ENCODE data around the gene JPH3. TPM values are rescaled to one million over a fixed set of nuclear protein-coding genes. Genes with fewer than 3 reads are reported as not detected.
A peak's percentile ranks its signal among the peaks of the same experiment; 100 is the strongest.

Gene JPH3
- total RNA-seq (2021) (1.4 and 1.9 TPM in 2 replicates), Bru-seq, nascent RNA (percentile 15 among the genes with signal in this experiment), BruChase-seq, experiment 1, labeled RNA remaining after a 2-hour chase (percentile 16 among the genes with signal in this experiment), BruChase-seq, experiment 2, labeled RNA remaining after a 6-hour chase (percentile 21 among the genes with signal in this experiment)
- long read RNA-seq, partial matches to known transcripts: 1 of 2 reads
- long read RNA-seq, other reads (novel, unspliced or antisense): 0 of 2 reads

DNA sequence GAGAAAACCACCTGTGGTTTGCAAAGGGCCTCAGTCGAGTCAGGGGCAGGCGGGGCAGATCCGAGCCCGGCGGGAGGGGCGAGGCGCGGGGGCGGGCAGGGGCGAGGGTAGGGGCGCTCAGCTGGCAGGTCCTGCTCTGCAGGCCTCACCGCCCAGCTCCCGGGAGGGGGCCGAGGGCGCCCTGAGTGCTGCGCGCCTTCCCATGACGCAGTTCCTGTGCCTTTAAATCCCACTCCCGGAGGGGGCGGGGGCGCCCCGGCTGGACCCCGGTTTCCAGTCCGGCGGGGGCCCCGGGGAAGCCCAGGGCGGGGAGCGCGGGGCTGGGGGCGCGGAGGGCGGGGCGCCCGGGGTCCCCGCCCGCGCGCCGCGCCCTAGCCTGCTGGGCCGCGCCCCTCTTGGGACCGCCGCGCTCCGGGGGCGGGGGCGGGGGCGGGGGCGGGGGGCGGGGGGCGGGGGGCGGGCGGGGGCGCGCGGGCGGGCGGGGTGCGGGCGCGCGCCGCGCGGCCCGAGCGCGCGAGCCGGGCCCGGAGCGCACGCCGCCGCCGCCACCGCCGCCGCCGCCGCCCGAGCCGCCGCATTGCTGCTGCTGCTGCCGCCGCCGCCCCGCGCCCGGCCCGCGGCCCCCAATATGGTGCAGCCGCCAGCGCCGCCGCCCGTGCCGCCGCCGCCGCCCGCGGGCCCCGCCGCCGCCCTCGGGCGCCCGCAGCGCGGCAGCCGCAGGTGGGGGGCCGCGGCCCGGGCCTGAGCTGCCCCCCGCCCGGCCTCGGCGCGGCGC lies at the start of gene JPH3:
TSS of gene JPH3 (plus strand) at position 508 of the 775 bp plus-strand sequence. CDS start 639 bp downstream, outside the sequence.
- peaks cover 80% of the 10 kb centered on the region for H3K27me3 ChIP-seq (replicated peaks; ENCODE audit: insufficient read depth, low read depth, low read length, poor library complexity)
- ChIA-PET POLR2A (ENCODE audit: low non-redundant PET) (interaction anchor here (0.7 kb wide), 1 partner anchor 165 kb away, joined by 4 read pairs; no protein-coding TSS in a partner anchor), CTCF (no interaction called here)
- no peaks in the 10 kb centered on the region for H3K9me3 ChIP-seq (ENCODE audit: low read depth, low read length, poor library complexity, severe bottlenecking)
- no TSS peak for BruUV-seq (replicated peaks)
- no peaks in the 10 kb centered on the region for H3K36me3 ChIP-seq (ENCODE audit: insufficient read depth, low read length, poor library complexity, severe bottlenecking)
- no peaks in the 10 kb centered on the region for H3K4me1 ChIP-seq (ENCODE audit: insufficient read depth, low read length, poor library complexity, severe bottlenecking)
- peak; percentile 22 for DNase-seq (ENCODE audit: low spot score)
- TF ChIP-seq, protein P1, sequence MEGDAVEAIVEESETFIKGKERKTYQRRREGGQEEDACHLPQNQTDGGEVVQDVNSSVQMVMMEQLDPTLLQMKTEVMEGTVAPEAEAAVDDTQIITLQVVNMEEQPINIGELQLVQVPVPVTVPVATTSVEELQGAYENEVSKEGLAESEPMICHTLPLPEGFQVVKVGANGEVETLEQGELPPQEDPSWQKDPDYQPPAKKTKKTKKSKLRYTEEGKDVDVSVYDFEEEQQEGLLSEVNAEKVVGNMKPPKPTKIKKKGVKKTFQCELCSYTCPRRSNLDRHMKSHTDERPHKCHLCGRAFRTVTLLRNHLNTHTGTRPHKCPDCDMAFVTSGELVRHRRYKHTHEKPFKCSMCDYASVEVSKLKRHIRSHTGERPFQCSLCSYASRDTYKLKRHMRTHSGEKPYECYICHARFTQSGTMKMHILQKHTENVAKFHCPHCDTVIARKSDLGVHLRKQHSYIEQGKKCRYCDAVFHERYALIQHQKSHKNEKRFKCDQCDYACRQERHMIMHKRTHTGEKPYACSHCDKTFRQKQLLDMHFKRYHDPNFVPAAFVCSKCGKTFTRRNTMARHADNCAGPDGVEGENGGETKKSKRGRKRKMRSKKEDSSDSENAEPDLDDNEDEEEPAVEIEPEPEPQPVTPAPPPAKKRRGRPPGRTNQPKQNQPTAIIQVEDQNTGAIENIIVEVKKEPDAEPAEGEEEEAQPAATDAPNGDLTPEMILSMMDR (conservative IDR thresholded peaks at IDR 0.05; ENCODE audit: low read depth, low read length): no peak
- no peak for TF ChIP-seq EZH2 (IDR thresholded peaks at IDR 0.05; ENCODE audit: borderline replicate concordance, low read depth, low read length, poor library complexity, severe bottlenecking)
- H3K27ac ChIP-seq (ENCODE audit: low read depth, low read length, poor library complexity, severe bottlenecking): no peak within 1 kb of the TSS
- H3K4me3 ChIP-seq (ENCODE audit: low read depth, low read length, poor library complexity, severe bottlenecking): peak within 1 kb of the TSS; percentile 43
- intact Hi-C loops (cut with micrococcal nuclease; ENCODE audit: unreplicated experiment): no loop called here

DNA sequence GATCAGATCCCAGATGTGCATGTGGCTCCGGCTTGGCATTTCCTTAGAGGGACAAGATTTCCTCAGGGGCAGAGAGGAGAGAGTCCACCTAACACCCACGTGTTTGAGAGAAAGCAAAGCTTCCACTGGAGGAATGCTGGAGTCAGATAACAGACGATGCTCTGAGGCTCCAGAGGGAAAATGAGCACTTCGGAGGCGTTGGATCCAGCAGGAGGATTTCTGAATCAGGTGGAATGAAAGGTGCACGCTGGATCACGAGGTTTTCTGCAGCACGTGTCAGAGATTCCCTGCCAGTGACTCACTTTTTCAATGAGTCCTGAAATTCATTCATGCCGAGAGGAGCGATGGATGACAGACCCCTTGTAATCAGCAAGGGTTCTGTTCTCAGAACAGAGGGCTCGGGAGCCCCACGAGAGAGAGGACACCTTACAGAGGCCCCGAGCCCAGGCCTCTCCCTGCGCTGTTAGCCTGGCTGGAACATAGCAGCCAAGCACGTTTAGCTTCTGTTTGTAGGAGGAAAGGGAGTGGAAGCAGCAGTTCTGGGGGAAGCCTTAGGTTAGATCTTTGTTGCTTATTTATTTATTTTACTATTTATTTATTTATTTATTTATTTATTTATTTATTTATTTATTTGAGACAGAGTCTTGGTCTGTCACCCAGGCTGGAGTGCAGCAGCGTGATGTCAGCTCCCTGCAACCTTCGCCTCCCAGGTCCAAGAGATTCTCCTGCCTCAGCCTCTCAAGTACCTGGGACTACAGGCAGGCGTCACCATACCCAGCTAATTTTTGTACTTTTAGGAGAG lies 49.3 kb upstream of the JPH3 start:
- no peak overlapping the region for H3K27ac ChIP-seq (ENCODE audit: low read depth, low read length, poor library complexity, severe bottlenecking)
- no TSS peak for BruUV-seq (replicated peaks)
- no peak for DNase-seq (ENCODE audit: low spot score)
- CTCF ChIA-PET: no interaction called here
- POLR2A ChIA-PET (ENCODE audit: low non-redundant PET): no interaction called here
- intact Hi-C loops (cut with micrococcal nuclease; ENCODE audit: unreplicated experiment): no loop called here
- H3K27me3 ChIP-seq (replicated peaks; ENCODE audit: insufficient read depth, low read depth, low read length, poor library complexity): no peaks in the 10 kb centered on the region
- no peaks in the 10 kb centered on the region for H3K4me1 ChIP-seq (ENCODE audit: insufficient read depth, low read length, poor library complexity, severe bottlenecking)
- H3K4me3 ChIP-seq (ENCODE audit: low read depth, low read length, poor library complexity, severe bottlenecking): no peak overlapping the region
- no peaks in the 10 kb centered on the region for H3K36me3 ChIP-seq (ENCODE audit: insufficient read depth, low read length, poor library complexity, severe bottlenecking)
- H3K9me3 ChIP-seq (ENCODE audit: low read depth, low read length, poor library complexity, severe bottlenecking): no peaks in the 10 kb centered on the region
- TF ChIP-seq, protein P1 (conservative IDR thresholded peaks at IDR 0.05; ENCODE audit: low read depth, low read length): no peak
- no peak for TF ChIP-seq EZH2 (IDR thresholded peaks at IDR 0.05; ENCODE audit: borderline replicate concordance, low read depth, low read length, poor library complexity, severe bottlenecking)

DNA sequence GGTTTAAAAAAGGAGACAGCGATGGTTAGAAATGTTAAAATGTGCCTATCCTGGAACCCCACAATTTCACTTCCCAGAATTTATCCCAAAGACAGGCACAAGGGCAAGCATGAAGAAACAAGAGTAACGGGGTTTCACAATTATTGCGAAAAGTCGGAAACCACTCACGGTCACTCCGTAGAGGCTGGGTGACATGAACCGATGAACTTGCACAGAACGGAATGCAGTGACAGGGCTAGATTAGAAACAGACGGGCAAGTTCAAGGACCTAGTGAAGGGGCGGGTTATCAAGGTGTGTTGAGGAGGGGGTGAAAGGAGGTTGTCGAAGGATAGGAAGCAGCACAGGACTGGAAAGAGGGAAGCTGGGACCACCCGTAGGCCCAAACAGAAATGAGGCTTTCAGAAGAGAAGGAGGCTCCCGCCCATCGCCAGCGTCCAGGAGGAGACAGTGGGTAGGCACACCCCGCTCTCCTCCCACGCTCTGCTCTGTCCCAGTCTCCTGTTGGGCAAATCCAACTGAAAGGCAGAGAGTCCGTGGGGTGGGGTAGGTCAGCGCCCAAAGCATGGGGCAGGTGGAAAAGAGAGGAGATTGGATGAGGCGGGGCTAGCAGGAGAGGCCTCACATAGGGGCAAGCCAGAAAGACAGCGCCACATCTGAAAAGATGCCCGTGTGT lies 47.4 kb upstream of the JPH3 start:
- H3K27ac ChIP-seq (ENCODE audit: low read depth, low read length, poor library complexity, severe bottlenecking): no peak overlapping the region
- intact Hi-C loops (cut with micrococcal nuclease; ENCODE audit: unreplicated experiment): no loop called here
- H3K27me3 ChIP-seq (replicated peaks; ENCODE audit: insufficient read depth, low read depth, low read length, poor library complexity): no peaks in the 10 kb centered on the region
- no peak for DNase-seq (ENCODE audit: low spot score)
- no peaks in the 10 kb centered on the region for H3K36me3 ChIP-seq (ENCODE audit: insufficient read depth, low read length, poor library complexity, severe bottlenecking)
- no TSS peak for BruUV-seq (replicated peaks)
- H3K9me3 ChIP-seq (ENCODE audit: low read depth, low read length, poor library complexity, severe bottlenecking): no peaks in the 10 kb centered on the region
- TF ChIP-seq EZH2 (IDR thresholded peaks at IDR 0.05; ENCODE audit: borderline replicate concordance, low read depth, low read length, poor library complexity, severe bottlenecking): no peak
- TF ChIP-seq, protein P1 (conservative IDR thresholded peaks at IDR 0.05; ENCODE audit: low read depth, low read length): no peak
- H3K4me1 ChIP-seq (ENCODE audit: insufficient read depth, low read length, poor library complexity, severe bottlenecking): no peaks in the 10 kb centered on the region
- POLR2A ChIA-PET (ENCODE audit: low non-redundant PET): no interaction called here
- CTCF ChIA-PET: no interaction called here
- no peak overlapping the region for H3K4me3 ChIP-seq (ENCODE audit: low read depth, low read length, poor library complexity, severe bottlenecking)

Measured in A673 (cell line).